Measurements from ENCODE around the gene IQCK.

IQCK gene

GRCh38 chr16:19722269-19722952 is 4.3 kb downstream of the IQCK start:
- no peak for DNase-seq (ENCODE audit: low read depth)

GRCh38 chr16:19722981-19723380 is 4.9 kb downstream of the IQCK start:
- no peak for DNase-seq (ENCODE audit: low read depth)

GRCh38 chr16:19728636-19728965 is 10.5 kb downstream of the IQCK start:
- no peak for DNase-seq (ENCODE audit: low read depth)

- no peak for DNase-seq (ENCODE audit: low read depth)
Measured at GRCh38 chr16:19733551-19733950, 15.5 kb downstream of the IQCK start.

- DNase-seq (ENCODE audit: low read depth) = no peak
Measured at GRCh38 chr16:19735074-19735867, 17.2 kb downstream of the IQCK start.

GRCh38 chr16:19737306-19738038 is 19.4 kb downstream of the IQCK start:
- DNase-seq (ENCODE audit: low read depth) = no peak

- no peak for DNase-seq (ENCODE audit: low read depth)
Measured at GRCh38 chr16:19741354-19741753, 23.3 kb downstream of the IQCK start.

- no peak for DNase-seq (ENCODE audit: low read depth)
Measured at GRCh38 chr16:19743816-19744159, 25.7 kb downstream of the IQCK start.

- DNase-seq (ENCODE audit: low read depth) = no peak
Measured at GRCh38 chr16:19744670-19745069, 26.6 kb downstream of the IQCK start.

GRCh38 chr16:19745286-19746010 is 27.4 kb downstream of the IQCK start:
- DNase-seq (ENCODE audit: low read depth) = no peak

- no peak for DNase-seq (ENCODE audit: low read depth)
Measured at GRCh38 chr16:19746561-19746960, 28.5 kb downstream of the IQCK start.

GRCh38 chr16:19748389-19749168 is 30.5 kb downstream of the IQCK start:
- DNase-seq (ENCODE audit: low read depth) = no peak

- no peak for DNase-seq (ENCODE audit: low read depth)
Measured at GRCh38 chr16:19749571-19750080, 31.6 kb downstream of the IQCK start.

GRCh38 chr16:19751478-19752385 is 33.7 kb downstream of the IQCK start:
- no peak for DNase-seq (ENCODE audit: low read depth)

GRCh38 chr16:19753815-19754643 is 36.0 kb downstream of the IQCK start:
- no peak for DNase-seq (ENCODE audit: low read depth)

- DNase-seq (ENCODE audit: low read depth) = no peak
Measured at GRCh38 chr16:19754644-19755036, 36.6 kb downstream of the IQCK start.

- no peak for DNase-seq (ENCODE audit: low read depth)
Measured at GRCh38 chr16:19755268-19755667, 37.2 kb downstream of the IQCK start.

GRCh38 chr16:19757026-19757425 is 39.0 kb downstream of the IQCK start:
- no peak for DNase-seq (ENCODE audit: low read depth)

GRCh38 chr16:19757762-19758595 is 39.9 kb downstream of the IQCK start:
- DNase-seq (ENCODE audit: low read depth) = no peak

All from stimulated activated CD8-positive, alpha-beta memory T cell treated with anti-CD3 and anti-CD28 coated beads, Interleukin-15, amount 100 ng/mL, for 1 hour (primary cell).